ENCODE data around the gene SUSD3.

The SUSD3 gene

GRCh38 chr9:93124793-93125192 is 66.3 kb downstream of the SUSD3 start:
- no peak overlapping the region for H3K4me3 ChIP-seq (ENCODE audit: low read depth, low read length)
- DNase-seq (ENCODE audit: low read depth): no peak
- no peak for TF ChIP-seq CTCF (IDR thresholded peaks at IDR 0.05; ENCODE audit: insufficient read depth, low read depth, low read length, missing control alignments)

GRCh38 chr9:93125331-93125894 is 66.9 kb downstream of the SUSD3 start:
- DNase-seq (ENCODE audit: low read depth): no peak

GRCh38 chr9:93126151-93126781 is 67.8 kb downstream of the SUSD3 start:
- TF ChIP-seq CTCF (IDR thresholded peaks at IDR 0.05; ENCODE audit: insufficient read depth, low read depth, low read length, missing control alignments): no peak
- no peak for DNase-seq (ENCODE audit: low read depth)
- no peak overlapping the region for H3K4me3 ChIP-seq (ENCODE audit: low read depth, low read length)

More at GRCh38 chr9:93125331-93125894, 66.9 kb downstream of the SUSD3 start:
- TF ChIP-seq CTCF (IDR thresholded peaks at IDR 0.05; ENCODE audit: insufficient read depth, low read depth, low read length, missing control alignments): no peak
- no peak overlapping the region for H3K4me3 ChIP-seq (ENCODE audit: low read depth, low read length)

- H3K4me3 ChIP-seq (ENCODE audit: low read depth, low read length): no peak overlapping the region
- DNase-seq (ENCODE audit: low read depth): no peak
- TF ChIP-seq CTCF (IDR thresholded peaks at IDR 0.05; ENCODE audit: insufficient read depth, low read depth, low read length, missing control alignments): no peak
Measured at GRCh38 chr9:93126825-93127368, 68.4 kb downstream of the SUSD3 start.

- no peak for DNase-seq (ENCODE audit: low read depth)
- TF ChIP-seq CTCF (IDR thresholded peaks at IDR 0.05; ENCODE audit: insufficient read depth, low read depth, low read length, missing control alignments): no peak
- H3K4me3 ChIP-seq (ENCODE audit: low read depth, low read length): no peak overlapping the region
Measured at GRCh38 chr9:93127395-93127911, 69.0 kb downstream of the SUSD3 start.

GRCh38 chr9:93128011-93128714 is 69.7 kb downstream of the SUSD3 start:
- H3K4me3 ChIP-seq (ENCODE audit: low read depth, low read length): no peak overlapping the region
- TF ChIP-seq CTCF (IDR thresholded peaks at IDR 0.05; ENCODE audit: insufficient read depth, low read depth, low read length, missing control alignments): no peak
- DNase-seq (ENCODE audit: low read depth): no peak

Data from GM12865 (cell line).